ENCODE data around the gene CEBPA. TPM values are rescaled to one million over a fixed set of nuclear protein-coding genes. Genes with fewer than 3 reads are reported as not detected.

CEBPA gene
- total and polyA plus RNA-seq, 2 experiments from 2014 or later: 0.50 to 2.6 TPM

DNA sequence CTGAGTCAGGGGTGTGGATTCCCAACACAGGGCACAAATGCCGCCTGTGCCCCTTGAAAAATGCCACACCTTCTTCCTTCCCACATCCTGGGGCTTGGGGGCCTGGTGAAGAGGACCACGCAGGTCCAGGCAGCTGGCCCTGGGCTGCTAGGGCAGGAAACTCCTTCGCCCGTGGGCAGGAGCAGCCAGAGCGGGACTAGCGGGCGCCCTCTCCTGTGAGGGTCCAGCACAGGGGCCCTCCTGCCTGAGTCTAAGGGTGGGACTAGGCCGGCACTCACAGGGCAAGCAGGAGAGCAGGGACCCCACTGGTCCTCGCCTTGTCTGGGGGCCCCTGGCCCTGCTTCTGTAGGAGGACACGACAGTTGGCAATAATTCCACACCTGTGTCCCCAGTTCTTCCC lies 7.5 kb upstream of the CEBPA start:
- ATAC-seq: no peak
- peaks cover 14% of the 10 kb centered on the region for H3K27me3 Mint-ChIP-seq (ENCODE audit: insufficient read depth, low read depth, poor library complexity)
- no peak overlapping the region for H2AFZ ChIP-seq

GRCh38 chr19:33306853-33307792 lies 4.8 kb upstream of the CEBPA start:
- peaks cover 14% of the 10 kb centered on the region; the same call in 1 of the 2 replicates for H3K4me1 ChIP-seq (ENCODE audit: insufficient read depth)
- peaks cover 21% of the 10 kb centered on the region for H3K27me3 ChIP-seq (ENCODE audit: insufficient read depth)
- TF ChIP-seq, protein P1, sequence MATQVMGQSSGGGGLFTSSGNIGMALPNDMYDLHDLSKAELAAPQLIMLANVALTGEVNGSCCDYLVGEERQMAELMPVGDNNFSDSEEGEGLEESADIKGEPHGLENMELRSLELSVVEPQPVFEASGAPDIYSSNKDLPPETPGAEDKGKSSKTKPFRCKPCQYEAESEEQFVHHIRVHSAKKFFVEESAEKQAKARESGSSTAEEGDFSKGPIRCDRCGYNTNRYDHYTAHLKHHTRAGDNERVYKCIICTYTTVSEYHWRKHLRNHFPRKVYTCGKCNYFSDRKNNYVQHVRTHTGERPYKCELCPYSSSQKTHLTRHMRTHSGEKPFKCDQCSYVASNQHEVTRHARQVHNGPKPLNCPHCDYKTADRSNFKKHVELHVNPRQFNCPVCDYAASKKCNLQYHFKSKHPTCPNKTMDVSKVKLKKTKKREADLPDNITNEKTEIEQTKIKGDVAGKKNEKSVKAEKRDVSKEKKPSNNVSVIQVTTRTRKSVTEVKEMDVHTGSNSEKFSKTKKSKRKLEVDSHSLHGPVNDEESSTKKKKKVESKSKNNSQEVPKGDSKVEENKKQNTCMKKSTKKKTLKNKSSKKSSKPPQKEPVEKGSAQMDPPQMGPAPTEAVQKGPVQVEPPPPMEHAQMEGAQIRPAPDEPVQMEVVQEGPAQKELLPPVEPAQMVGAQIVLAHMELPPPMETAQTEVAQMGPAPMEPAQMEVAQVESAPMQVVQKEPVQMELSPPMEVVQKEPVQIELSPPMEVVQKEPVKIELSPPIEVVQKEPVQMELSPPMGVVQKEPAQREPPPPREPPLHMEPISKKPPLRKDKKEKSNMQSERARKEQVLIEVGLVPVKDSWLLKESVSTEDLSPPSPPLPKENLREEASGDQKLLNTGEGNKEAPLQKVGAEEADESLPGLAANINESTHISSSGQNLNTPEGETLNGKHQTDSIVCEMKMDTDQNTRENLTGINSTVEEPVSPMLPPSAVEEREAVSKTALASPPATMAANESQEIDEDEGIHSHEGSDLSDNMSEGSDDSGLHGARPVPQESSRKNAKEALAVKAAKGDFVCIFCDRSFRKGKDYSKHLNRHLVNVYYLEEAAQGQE (IDR thresholded peaks at IDR 0.05; ENCODE audit: unreplicated experiment): no peak
- TF ChIP-seq EZH2phosphoT487 (IDR thresholded peaks at IDR 0.05; ENCODE audit: unreplicated experiment) (no peak), STAT1 (IDR thresholded peaks at IDR 0.05; ENCODE audit: unreplicated experiment) (no peak), ZNF114 (CRISPR knock-in tag; IDR thresholded peaks at IDR 0.05) (no peak), CREB1 (CRISPR knock-in tag; IDR thresholded peaks at IDR 0.05; ENCODE audit: low read depth) (no peak), JUNB (IDR thresholded peaks at IDR 0.05; ENCODE audit: unreplicated experiment) (no peak), ZNF331 (CRISPR knock-in tag; IDR thresholded peaks at IDR 0.05; ENCODE audit: low read depth) (no peak), POLR2AphosphoS5 (IDR thresholded peaks at IDR 0.05; ENCODE audit: low read depth) (no peak)
- TF ChIP-seq, protein P2, sequence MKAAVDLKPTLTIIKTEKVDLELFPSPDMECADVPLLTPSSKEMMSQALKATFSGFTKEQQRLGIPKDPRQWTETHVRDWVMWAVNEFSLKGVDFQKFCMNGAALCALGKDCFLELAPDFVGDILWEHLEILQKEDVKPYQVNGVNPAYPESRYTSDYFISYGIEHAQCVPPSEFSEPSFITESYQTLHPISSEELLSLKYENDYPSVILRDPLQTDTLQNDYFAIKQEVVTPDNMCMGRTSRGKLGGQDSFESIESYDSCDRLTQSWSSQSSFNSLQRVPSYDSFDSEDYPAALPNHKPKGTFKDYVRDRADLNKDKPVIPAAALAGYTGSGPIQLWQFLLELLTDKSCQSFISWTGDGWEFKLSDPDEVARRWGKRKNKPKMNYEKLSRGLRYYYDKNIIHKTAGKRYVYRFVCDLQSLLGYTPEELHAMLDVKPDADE (IDR thresholded peaks at IDR 0.05): no peak

More for the DNA sequence above, 7.5 kb upstream of the CEBPA start:
- Histone ChIP-seq H3K27me3 (ENCODE audit: insufficient read depth) (peaks cover 4% of the 10 kb centered on the region), H3K4me3 (no peak overlapping the region), H3K9me2 (ENCODE audit: insufficient read depth) (no peaks in the 10 kb centered on the region), H3K27ac (ENCODE audit: low read depth) (no peak overlapping the region), H3K36me3 (ENCODE audit: insufficient read depth) (no peaks in the 10 kb centered on the region), H3K79me2 (replicated peaks; ENCODE audit: insufficient read depth) (no peaks in the 10 kb centered on the region), H4K20me1 (replicated peaks; ENCODE audit: insufficient read depth) (no peaks in the 10 kb centered on the region), H3K4me1 (ENCODE audit: insufficient read depth) (0 out of 2 replicates have a peak, but pooled peaks cover 6% of the 10 kb centered on the region), H3K4me2 (no peak overlapping the region), H3F3A (replicated peaks; ENCODE audit: low read depth) (no peaks in the 10 kb centered on the region)
- Mint-ChIP-seq H3K36me3 (ENCODE audit: low read depth) (no peaks in the 10 kb centered on the region), H3K4me1 (peaks cover 13% of the 10 kb centered on the region), H3K4me3 (no peak overlapping the region), H3K27ac (no peak overlapping the region), H3K9me3 (no peaks in the 10 kb centered on the region; the same call in 2 of the 3 replicates)
- no peak for DNase-seq (ENCODE audit: low spot score)
- no peak for TF ChIP-seq ZNF114 (CRISPR knock-in tag; IDR thresholded peaks at IDR 0.05)
- TF ChIP-seq CTCF (conservative IDR thresholded peaks at IDR 0.05; ENCODE audit: low read depth in 2 of 2): no peak; a peak in 1 of 4 replicates
- TF ChIP-seq NANOG (IDR thresholded peaks at IDR 0.05; ENCODE audit: borderline replicate concordance): no peak

More at GRCh38 chr19:33306853-33307792, 4.8 kb upstream of the CEBPA start:
- Histone ChIP-seq H3K4me3 (no peak overlapping the region), H3K36me3 (ENCODE audit: insufficient read depth) (no peaks in the 10 kb centered on the region), H3K79me2 (replicated peaks; ENCODE audit: insufficient read depth) (no peaks in the 10 kb centered on the region), H3K27ac (ENCODE audit: low read depth) (no peak overlapping the region), H4K20me1 (replicated peaks; ENCODE audit: insufficient read depth) (no peaks in the 10 kb centered on the region), H3K4me2 (no peak overlapping the region), H2AFZ (no peak overlapping the region), H3F3A (replicated peaks; ENCODE audit: low read depth) (no peaks in the 10 kb centered on the region), H3K9me2 (ENCODE audit: insufficient read depth) (no peaks in the 10 kb centered on the region)
- DNase-seq (ENCODE audit: low spot score): no peak
- no peak for ATAC-seq
- no peak overlapping the region for H3K27ac Mint-ChIP-seq
- no peaks in the 10 kb centered on the region for H3K36me3 Mint-ChIP-seq (ENCODE audit: low read depth)
- no peaks in the 10 kb centered on the region; the same call in 2 of the 3 replicates for H3K9me3 Mint-ChIP-seq
- peaks cover 24% of the 10 kb centered on the region for H3K27me3 Mint-ChIP-seq (ENCODE audit: insufficient read depth, low read depth, poor library complexity)
- no peak overlapping the region for H3K4me3 Mint-ChIP-seq
- H3K4me1 Mint-ChIP-seq: peaks cover 24% of the 10 kb centered on the region

Data from GM23338 (cell line).